Lower leg skin (tissue), 4 donors: ENCODE results near the gene APP. TPM values are rescaled to one million over a fixed set of nuclear protein-coding genes. Genes with fewer than 3 reads are reported as not detected.

ENCODE experiments used
- DNase-seq, 2 donors: peaks; one replicate each; pipeline ENCODE4 v3.0.0-alpha.2; 2019; ENCODE audit warnings: low spot score in 2 of 2
- H3K4me3 ChIP-seq: fragments of 200-600 bp; sonication (generic); 2 replicates; pipeline ENCODE4 v1.5.1; 2017; ENCODE audit warnings: mild to moderate bottlenecking, low read depth; ENCODE audit not compliant: poor library complexity, severe bottlenecking
- CTCF ChIP-seq, 3 donors: fragments of 450-650 bp; IDR thresholded peaks; one replicate each; pipeline ENCODE4 v1.5.1; 2016; ENCODE audit warnings: antibody characterized with exemption in 3 of 3, mild to moderate bottlenecking in 3 of 3, moderate library complexity in 2 of 3
- POLR2A ChIP-seq, 2 donors: fragments of 450-650 bp; IDR thresholded peaks; one replicate each; pipeline ENCODE4 v1.6.1; 2016 to 2017; ENCODE audit warnings: antibody characterized with exemption in 2 of 2, mild to moderate bottlenecking in 1 of 2, moderate library complexity in 1 of 2
- WGBS, 2 donors: methylation state at CpG; one replicate each; pipeline ENCODE4 v1.1.5; 2018; 5-methylcytosine and 5-hydroxymethylcytosine counted together
- intact Hi-C: fragments of 100-400 bp; cut with DNase I; formaldehyde crosslinking; loops from one replicate; pipeline ENCODE4 v1.15.0; 2023; ENCODE audit warnings: low total_unique reads
- total RNA-seq, 4 donors: library from RNA; depleted of rRNA; stranded (reverse); fragments of >200 nt; gene quantifications; one replicate each; pipeline ENCODE4 v1.1.0, GENCODE V29; 2016

The APP gene
- total RNA-seq, 4 donors from 2014 or later = 240 to 403 (median 331) TPM

GRCh38 chr21:25836396-25836795 lies 334.2 kb downstream of the APP start:
- DNase-seq = no peak
- intact Hi-C loops = no loop called here
- no peak overlapping the region for H3K4me3 ChIP-seq
- no peak for TF ChIP-seq POLR2A (IDR thresholded peaks at IDR 0.05)
- TF ChIP-seq CTCF (IDR thresholded peaks at IDR 0.05) = no peak
- WGBS, 2 donors = 83 to 86% methylated on average over 2 of the region's 2 CpGs

- WGBS, 2 donors = 39 to 56% methylated on average over 3 of the region's 3 CpGs
- no peak for DNase-seq
- intact Hi-C loops = no loop called here
- no peak for TF ChIP-seq CTCF (IDR thresholded peaks at IDR 0.05)
- TF ChIP-seq POLR2A (IDR thresholded peaks at IDR 0.05) = no peak
- no peak overlapping the region for H3K4me3 ChIP-seq
Observed at GRCh38 chr21:25834381-25834780, 336.2 kb downstream of the APP start.

- no peak for DNase-seq
- intact Hi-C loops = no loop called here
- H3K4me3 ChIP-seq = no peak overlapping the region
- WGBS, 2 donors = 70 to 82% methylated on average over 2 of the region's 2 CpGs
- TF ChIP-seq POLR2A (IDR thresholded peaks at IDR 0.05) (no peak), CTCF (IDR thresholded peaks at IDR 0.05) (no peak)
Observed at GRCh38 chr21:25831300-25831960, 339.1 kb downstream of the APP start.
